H1 (cell line): ENCODE results near the gene PHAX. TPM values are rescaled to one million over a fixed set of nuclear protein-coding genes. Genes with fewer than 3 reads are reported as not detected.

Experiments used
- CTCF ChIA-PET: fragments of 300-600 bp; sonication (Branson Sonifier 250); formaldehyde crosslinking; loops from one replicate; lab custom pipeline; 2021; ENCODE audit not compliant: partially characterized antibody; lab: Charles Lee
- POLR2A ChIA-PET: fragments of 300-600 bp; sonication (Branson Sonifier 250); formaldehyde crosslinking; loops from one replicate; lab custom pipeline; 2021; ENCODE audit warnings: inconsistent platforms; ENCODE audit not compliant: partially characterized antibody; lab: Charles Lee
- DNase-seq, 2 experiments: peaks; one replicate each; pipeline versions ENCODE4 v3.0.0 to v3.0.0-alpha.2; 2010 to 2022; ENCODE audit warnings: low spot score in 2 of 2, low read depth in 1 of 2, mixed read lengths in 1 of 2
- FAIRE-seq: peaks from 2 replicates; lab custom pipeline; 2011; peaks lifted over from hg19 to GRCh38; lab: Jason Lieb, UNC
- H2AFZ ChIP-seq: 2 replicates; pipeline ENCODE4 v1.8.1; 2012; ENCODE audit warnings: low read length, inconsistent platforms
- H2AK5ac ChIP-seq: 2 replicates; pipeline ENCODE4 v1.6.1; 2013; ENCODE audit warnings: low read depth, low read length
- H2BK120ac ChIP-seq: replicated peaks from 2 replicates; pipeline ENCODE3; 2013; ENCODE audit warnings: low read depth, low read length, inconsistent platforms
- H2BK12ac ChIP-seq: 2 replicates; pipeline ENCODE4 v1.6.1; 2013; ENCODE audit warnings: low read depth, low read length
- H2BK15ac ChIP-seq: 2 replicates; pipeline ENCODE4 v1.6.1; 2013; ENCODE audit warnings: low read length
- H2BK20ac ChIP-seq: 2 replicates; pipeline ENCODE4 v1.6.1; 2013; ENCODE audit warnings: low read length
- H2BK5ac ChIP-seq: 2 replicates; pipeline ENCODE4 v1.6.1; 2013; ENCODE audit warnings: low read depth, low read length
- H3K14ac ChIP-seq: 2 replicates; pipeline ENCODE4 v1.6.1; 2013; ENCODE audit warnings: inconsistent platforms; ENCODE audit not compliant: insufficient read length
- H3K18ac ChIP-seq: 2 replicates; pipeline ENCODE4 v1.6.1; 2013; ENCODE audit warnings: low read length; ENCODE audit errors: extremely low read depth
- H3K23ac ChIP-seq: 2 replicates; pipeline ENCODE4 v1.6.1; 2013; ENCODE audit warnings: inconsistent platforms; ENCODE audit not compliant: insufficient read length
- H3K23me2 ChIP-seq: 2 replicates; pipeline ENCODE4 v1.6.1; 2013; ENCODE audit warnings: low read depth, low read length
- H3K27ac ChIP-seq: 2 replicates; pipeline ENCODE4 v1.6.1; 2011; ENCODE audit warnings: low read depth, low read length, inconsistent platforms
- H3K27me3 ChIP-seq, 4 experiments: replicated peaks in 1 of 4; 1 replicate in 1 of 4; 2 replicates in 3 of 4; pipeline versions ENCODE4 v1.6.1 to v1.8.1; 2011 to 2013; ENCODE audit warnings: low read length in 3 of 4, mild to moderate bottlenecking in 3 of 4, inconsistent platforms in 2 of 4, mixed read lengths in 2 of 4, moderate library complexity in 1 of 4; ENCODE audit not compliant: control insufficient read depth in 3 of 4, insufficient read depth in 3 of 4; ENCODE audit errors: extremely low read depth in 1 of 4
- H3K36me3 ChIP-seq, 4 experiments: 2 replicates each; pipeline versions ENCODE4 v1.6.1 to v1.8.1; 2011 to 2013; ENCODE audit warnings: mild to moderate bottlenecking in 4 of 4, low read length in 3 of 4, moderate library complexity in 2 of 4, control low read depth in 1 of 4, inconsistent platforms in 1 of 4; ENCODE audit not compliant: insufficient read depth in 4 of 4, control insufficient read depth in 2 of 4
- H3K4ac ChIP-seq: replicated peaks from 2 replicates; pipeline ENCODE3; 2013; ENCODE audit warnings: low read length, low read depth, mixed read lengths, inconsistent platforms; ENCODE audit not compliant: insufficient read length
- H3K4me1 ChIP-seq, 4 experiments: replicated peaks in 1 of 4; 1 replicate in 1 of 4; 2 replicates in 3 of 4; pipeline versions ENCODE4 v1.6.1 to v1.8.1; 2011 to 2013; ENCODE audit warnings: low read length in 3 of 4, inconsistent platforms in 2 of 4, mixed read lengths in 1 of 4; ENCODE audit not compliant: insufficient read depth in 4 of 4, control insufficient read depth in 3 of 4
- H3K4me2 ChIP-seq, 2 experiments: 2 replicates each; pipeline versions ENCODE4 v1.6.1 to v1.8.1; 2011 to 2013; ENCODE audit warnings: low read depth in 2 of 2, low read length in 2 of 2, control low read depth in 1 of 2, inconsistent platforms in 1 of 2, mild to moderate bottlenecking in 1 of 2; ENCODE audit not compliant: insufficient read depth in 1 of 2
- H3K4me3 ChIP-seq, 4 experiments: fragments of 200-600, 300-600 bp in 1 of 4; sonication (generic), shearing (Covaris generic), sonication (Bioruptor Twin) in 1 of 4; 2 replicates each; pipeline versions ENCODE4 v1.5.1 to v1.8.1; 2011 to 2016; ENCODE audit warnings: low read length in 4 of 4, low read depth in 3 of 4, control low read depth in 2 of 4, inconsistent platforms in 2 of 4, mild to moderate bottlenecking in 2 of 4, mixed read lengths in 1 of 4, moderate library complexity in 1 of 4; ENCODE audit not compliant: insufficient read depth in 2 of 4; ENCODE audit errors: extremely low read depth in 1 of 4
- H3K56ac ChIP-seq: replicated peaks from 2 replicates; pipeline ENCODE3; 2013; ENCODE audit warnings: low read depth, mild to moderate bottlenecking, mixed read lengths, low read length, inconsistent platforms; ENCODE audit not compliant: insufficient read length
- H3K79me1 ChIP-seq: 2 replicates; pipeline ENCODE4 v1.6.1; 2013; ENCODE audit warnings: low read depth, low read length, control low read depth
- H3K79me2 ChIP-seq, 2 experiments: 2 replicates each; pipeline versions ENCODE4 v1.6.1 to v1.8.1; 2012 to 2013; ENCODE audit warnings: low read length in 2 of 2, mild to moderate bottlenecking in 2 of 2, inconsistent platforms in 1 of 2; ENCODE audit not compliant: insufficient read depth in 2 of 2, control insufficient read depth in 1 of 2
- H3K9ac ChIP-seq, 4 experiments: replicated peaks in 1 of 4; 1 replicate in 1 of 4; 2 replicates in 3 of 4; pipeline versions ENCODE4 v1.6.1 to v1.8.1; 2011 to 2013; ENCODE audit warnings: low read depth in 3 of 4, low read length in 3 of 4, control low read depth in 2 of 4, mild to moderate bottlenecking in 2 of 4, moderate library complexity in 2 of 4, inconsistent platforms in 1 of 4; ENCODE audit errors: extremely low read depth in 1 of 4
- H3K9me3 ChIP-seq, 2 experiments: 2 replicates each; pipeline versions ENCODE4 v1.6.1 to v1.8.1; 2012 to 2013; ENCODE audit warnings: mild to moderate bottlenecking in 2 of 2, moderate library complexity in 2 of 2, control low read depth in 1 of 2, inconsistent platforms in 1 of 2, low read depth in 1 of 2, low read length in 1 of 2, mixed read lengths in 1 of 2; ENCODE audit not compliant: insufficient read depth in 2 of 2
- H4K20me1 ChIP-seq, 2 experiments: replicated peaks in 1 of 2; 2 replicates each; pipeline versions ENCODE3 to v1.8.1; 2011 to 2013; ENCODE audit warnings: inconsistent platforms in 2 of 2, low read length in 2 of 2, mild to moderate bottlenecking in 1 of 2; ENCODE audit not compliant: insufficient read depth in 2 of 2, control insufficient read depth in 1 of 2
- H4K5ac ChIP-seq: 2 replicates; pipeline ENCODE4 v1.6.1; 2013; ENCODE audit warnings: low read length, low read depth, mixed read lengths, inconsistent platforms; ENCODE audit not compliant: insufficient read length
- H4K8ac ChIP-seq: 2 replicates; pipeline ENCODE4 v1.8.0; 2013; ENCODE audit warnings: mild to moderate bottlenecking, moderate library complexity, low read length, inconsistent platforms; ENCODE audit not compliant: insufficient read depth; ENCODE audit errors: extremely low read depth
- H4K91ac ChIP-seq: replicated peaks from 2 replicates; pipeline ENCODE3; 2013; ENCODE audit warnings: low read length, mixed read lengths, inconsistent platforms; ENCODE audit not compliant: insufficient read length
- ATF3 ChIP-seq: IDR thresholded peaks from 2 replicates; pipeline ENCODE4 v1.6.1; 2011; ENCODE audit warnings: low read depth, mild to moderate bottlenecking, low read length; ENCODE audit not compliant: insufficient read depth
- CBX5 ChIP-seq: fragments of 300-800, 300-1000 bp; sonication (generic); IDR thresholded peaks from 2 replicates; pipeline ENCODE4 v1.7.1; 2016; ENCODE audit warnings: antibody characterized with exemption, low read length, low read depth
- GTF2F1 ChIP-seq: IDR thresholded peaks from 2 replicates; pipeline ENCODE4 v1.6.1; 2012; ENCODE audit warnings: low read depth, low read length, improper control_type of control experiment, borderline replicate concordance
- JUND ChIP-seq: IDR thresholded peaks from 2 replicates; pipeline ENCODE4 v1.6.1; 2011; ENCODE audit warnings: mild to moderate bottlenecking, improper control_type of control experiment, low read length
- POLR2AphosphoS5 ChIP-seq: IDR thresholded peaks from 2 replicates; pipeline ENCODE4 v1.6.1; 2011; ENCODE audit warnings: low read depth, low read length
- POU5F1 ChIP-seq: IDR thresholded peaks from 2 replicates; pipeline ENCODE4 v1.6.1; 2011; ENCODE audit warnings: low read depth, mild to moderate bottlenecking, low read length, moderate library complexity
- RAD21 ChIP-seq, 2 experiments: IDR thresholded peaks in 1 of 2; conservative IDR thresholded peaks in 1 of 2; 2 replicates each; pipeline ENCODE4 v1.6.1; 2011; ENCODE audit warnings: low read depth in 2 of 2, low read length in 2 of 2, improper control_type of control experiment in 1 of 2, inconsistent platforms in 1 of 2, mild to moderate bottlenecking in 1 of 2, moderate library complexity in 1 of 2
- RBBP5 ChIP-seq: IDR thresholded peaks from 2 replicates; pipeline ENCODE4 v1.7.1; 2012; ENCODE audit warnings: low read depth, mild to moderate bottlenecking, inconsistent platforms, low read length, moderate library complexity, borderline replicate concordance
- SIN3A ChIP-seq, 2 experiments: IDR thresholded peaks in 1 of 2; conservative IDR thresholded peaks in 1 of 2; 2 replicates each; pipeline ENCODE4 v1.6.1; 2011 to 2012; ENCODE audit warnings: low read length in 2 of 2, improper control_type of control experiment in 1 of 2, low read depth in 1 of 2, mild to moderate bottlenecking in 1 of 2
- SRF ChIP-seq: IDR thresholded peaks from 2 replicates; pipeline ENCODE4 v1.6.1; 2011; ENCODE audit warnings: mild to moderate bottlenecking, low read depth, low read length, moderate library complexity
- USF2 ChIP-seq: IDR thresholded peaks from 2 replicates; pipeline ENCODE4 v1.6.1; 2011; ENCODE audit warnings: low read length, improper control_type of control experiment
- YY1 ChIP-seq: IDR thresholded peaks from 2 replicates; pipeline ENCODE4 v1.6.1; 2011; ENCODE audit warnings: low read depth, mild to moderate bottlenecking, low read length
- WGBS, 2 experiments: shearing (Covaris generic) in 1 of 2; methylation state at CpG; one replicate each; pipeline versions ENCODE4 v1.1.6 to v1.1.7; 2013 to 2015; ENCODE audit warnings: low lambda C conversion rate in 2 of 2, mixed read lengths in 2 of 2, inconsistent platforms in 1 of 2, low coverage in 1 of 2, missing lambda C conversion rate in 1 of 2; ENCODE audit not compliant: insufficient replicate concordance in 2 of 2, insufficient coverage in 1 of 2, insufficient read length in 1 of 2; ENCODE audit errors: extremely low coverage in 1 of 2, missing lambda C conversion rate in 1 of 2; 5-methylcytosine and 5-hydroxymethylcytosine counted together
- polyA plus RNA-seq, 7 experiments: library from polyadenylated mRNA; depleted of rRNA in 3 of 7; stranded (reverse) in 5 of 7; unstranded in 2 of 7; fragments of >200 nt in 5 of 7; fragments of 200-250 nt in 2 of 7; gene quantifications; 1 replicate in 5 of 7; 2 replicates in 1 of 7; 4 replicates in 1 of 7; pipeline versions ENCODE4 v1.2.1 to v1.2.3, GENCODE V29; 2011 to 2013; ENCODE audit warnings: missing spikeins in 2 of 7, mixed read lengths in 2 of 7
- total RNA-seq: library from RNA; stranded (reverse); fragmentation: NEBNext Ultra II Directional; extraction: Animal tissue kit (Norgen Biotek cat#: 25700); gene quantifications from 2 replicates; pipeline ENCODE4 v1.2.1, GENCODE V29; 2021

Gene PHAX
- total and polyA plus RNA-seq, 2 of the 8 experiments (the other 6 are each of a cell fraction or from before 2014, with no cell fraction given), result 32.1 to 59.5 TPM

- H3K4me2 ChIP-seq, result no peak overlapping the region
- H3K23me2 ChIP-seq, result no peaks in the 10 kb centered on the region
- no peak overlapping the region for H4K5ac ChIP-seq
- no peak overlapping the region for H2AFZ ChIP-seq
- no peaks in the 10 kb centered on the region for H4K20me1 ChIP-seq
- FAIRE-seq (no peak), DNase-seq (no peak)
- whole genome bisulfite sequencing, 2 experiments, result 100% methylated on average over 1 of the region's 1 CpG; no CpG with 5 or more reads in 1 of the 2 experiments
- no peak overlapping the region for H3K56ac ChIP-seq
- H2BK15ac ChIP-seq, result no peak overlapping the region
- H3K9me3 ChIP-seq, result peaks cover 1 to 6% of the 10 kb centered on the region in 2 experiments; a peak in 2 of 4 replicates
- no peak overlapping the region for H3K27ac ChIP-seq
- H3K79me2 ChIP-seq, result no peaks in the 10 kb centered on the region
- H4K91ac ChIP-seq, result no peak overlapping the region
- POLR2A ChIA-PET, result interaction anchor here (0.7 kb wide), 1 partner anchor 194 kb away, joined by 3 read pairs; no protein-coding TSS in a partner anchor
- no peak overlapping the region for H3K14ac ChIP-seq
- H3K4me3 ChIP-seq, result no peak overlapping the region
- no peak overlapping the region for H2BK12ac ChIP-seq
- H3K9ac ChIP-seq, result no peak overlapping the region
- no peaks in the 10 kb centered on the region for H3K27me3 ChIP-seq
- no peak overlapping the region for H2BK120ac ChIP-seq
- no peak overlapping the region for H4K8ac ChIP-seq
- no peaks in the 10 kb centered on the region for H3K4me1 ChIP-seq
- no peak overlapping the region for H2BK5ac ChIP-seq
- H3K36me3 ChIP-seq, result 0 out of 8 replicates have a peak, but pooled peaks cover 0 to 2% (median 0%) of the 10 kb centered on the region in 4 experiments
- no peak overlapping the region for H3K23ac ChIP-seq
- CTCF ChIA-PET, result interaction anchor here (0.6 to 1.5 kb wide), 3 partner anchors 16 to 347 kb away, joined by 4 to 6 read pairs (median 4); no protein-coding TSS in a partner anchor
- H2BK20ac ChIP-seq, result no peak overlapping the region
- H2AK5ac ChIP-seq, result no peak overlapping the region
- H3K18ac ChIP-seq, result no peak overlapping the region
- no peak overlapping the region for H3K4ac ChIP-seq
- H3K79me1 ChIP-seq, result no peaks in the 10 kb centered on the region
- no peak for TF ChIP-seq RBBP5
- no peak for TF ChIP-seq SRF
- no peak for TF ChIP-seq YY1
- TF ChIP-seq POU5F1, result no peak
- no peak for TF ChIP-seq ATF3
- TF ChIP-seq USF2, result no peak
- no peak for TF ChIP-seq GTF2F1
- TF ChIP-seq CBX5, result no peak
- no peak for TF ChIP-seq SIN3A (conservative IDR thresholded peaks at IDR 0.05 in 1 of 2, IDR thresholded peaks at IDR 0.05 in 1 of 2; ENCODE audit: low read depth in 1 of 2, low read length in 2 of 2)
- no peak for TF ChIP-seq RAD21 (IDR thresholded peaks at IDR 0.05 in 1 of 2, conservative IDR thresholded peaks at IDR 0.05 in 1 of 2; ENCODE audit: low read depth in 2 of 2, low read length in 2 of 2)
- no peak for TF ChIP-seq POLR2AphosphoS5
- TF ChIP-seq JUND, result no peak
Measured at GRCh38 chr5:126640866-126641265, 40.1 kb downstream of the PHAX start.
